Sigmoid colon (tissue), 7 donors: ENCODE measurements around the gene KLHDC7B. TPM values are rescaled to one million over a fixed set of nuclear protein-coding genes. Genes with fewer than 3 reads are reported as not detected.

Experiments
- DNase-seq: peaks from one replicate; pipeline ENCODE4 v3.0.0-alpha.2; 2019
- H3K27ac ChIP-seq, 4 donors: fragments of 200-600 bp; sonication (generic); one replicate each; pipeline ENCODE4 v1.5.1; 2016 to 2019; ENCODE audit warnings: mild to moderate bottlenecking in 1 of 4
- H3K27me3 ChIP-seq, 3 donors: fragments of 200-600 bp; sonication (generic); one replicate each; pipeline ENCODE4 v1.5.1; 2019; ENCODE audit warnings: mild to moderate bottlenecking in 1 of 3
- H3K36me3 ChIP-seq, 4 donors: fragments of 200-600 bp; sonication (generic); one replicate each; pipeline ENCODE4 v1.5.1; 2016 to 2019
- H3K4me1 ChIP-seq, 4 donors: fragments of 200-600 bp; sonication (generic); one replicate each; pipeline ENCODE4 v1.5.1; 2017 to 2019
- H3K4me3 ChIP-seq, 4 donors: fragments of 200-600 bp; sonication (generic); one replicate each; pipeline ENCODE4 v1.5.1; 2017 to 2019; ENCODE audit warnings: mild to moderate bottlenecking in 2 of 4, moderate library complexity in 1 of 4
- H3K9me3 ChIP-seq, 4 donors: fragments of 200-600 bp in 3 of 4; sonication (generic) in 3 of 4; one replicate each; pipeline versions ENCODE4 v1.5.1 to v1.6.1; 2013 to 2019
- EP300 ChIP-seq, 4 donors: sonication (generic); formaldehyde crosslinking; IDR thresholded peaks; one replicate each; pipeline ENCODE4 v1.6.1; 2017; ENCODE audit warnings: antibody characterized with exemption in 4 of 4
- POLR2A ChIP-seq, 2 donors: fragments of 450-650 bp; IDR thresholded peaks; one replicate each; pipeline ENCODE4 v1.6.1; 2016; ENCODE audit warnings: antibody characterized with exemption in 2 of 2, mild to moderate bottlenecking in 2 of 2, moderate library complexity in 2 of 2
- POLR2AphosphoS5 ChIP-seq, 4 donors: sonication (generic); formaldehyde crosslinking; IDR thresholded peaks; one replicate each; pipeline ENCODE4 v1.6.1; 2017; ENCODE audit warnings: antibody characterized with exemption in 4 of 4
- WGBS, 2 donors: extraction: QIAGEN DNeasy Blood & Tissue Kit; methylation state at CpG; one replicate each; pipeline ENCODE4 v1.1.7; 2013; 5-methylcytosine and 5-hydroxymethylcytosine counted together
- intact Hi-C: fragments of 100-400 bp; cut with DNase I; formaldehyde crosslinking; loops from one replicate; pipeline ENCODE4 v1.15.1; 2023
- polyA plus RNA-seq, 3 donors: library from polyadenylated mRNA; stranded (reverse); fragments of 200-250 nt; gene quantifications; one replicate each; pipeline ENCODE4 v1.2.3, GENCODE V29; 2013
- total RNA-seq, 4 donors: library from RNA; depleted of rRNA; stranded (reverse); fragments of >200 nt; gene quantifications; one replicate each; pipeline ENCODE4 v1.1.0, GENCODE V29; 2016
- TF ChIP-seq, protein P1 (sequence below), 4 experiments: fragments of 450-650 bp in 3 of 4; fragments of 200-600 bp in 1 of 4; IDR thresholded peaks; one replicate each; pipeline ENCODE4 v1.5.1; 2016 to 2019; ENCODE audit warnings: antibody characterized with exemption in 4 of 4, mild to moderate bottlenecking in 3 of 4, moderate library complexity in 2 of 4
- donor health status: healthy with polysubstance abuse.
- donor health status: Bipolar disorder and iron deficiency.
- donor health status: healthy.

KLHDC7B gene
- total and polyA plus RNA-seq, 7 donors: 2.0 TPM; not detected in 6

GRCh38 chr22:50548040-50548920 lies 2.6 kb downstream of the KLHDC7B start:
- H3K27ac ChIP-seq: no peak overlapping the region
- intact Hi-C loops: no loop called here
- peak overlapping the region in 2 of 4 donors; percentile 27 to 34 for H3K4me3 ChIP-seq
- WGBS, 2 donors: 5 to 12% methylated on average over 56 of the region's 56 CpGs
- H3K27me3 ChIP-seq: peaks cover 25 to 74% (median 66%) of the 10 kb centered on the region in 3 donors
- no peaks in the 10 kb centered on the region for H3K36me3 ChIP-seq
- no peak for TF ChIP-seq POLR2A (IDR thresholded peaks at IDR 0.05)
- TF ChIP-seq POLR2AphosphoS5 (IDR thresholded peaks at IDR 0.05): no peak
- TF ChIP-seq EP300 (IDR thresholded peaks at IDR 0.05): no peak
- TF ChIP-seq, protein P1, sequence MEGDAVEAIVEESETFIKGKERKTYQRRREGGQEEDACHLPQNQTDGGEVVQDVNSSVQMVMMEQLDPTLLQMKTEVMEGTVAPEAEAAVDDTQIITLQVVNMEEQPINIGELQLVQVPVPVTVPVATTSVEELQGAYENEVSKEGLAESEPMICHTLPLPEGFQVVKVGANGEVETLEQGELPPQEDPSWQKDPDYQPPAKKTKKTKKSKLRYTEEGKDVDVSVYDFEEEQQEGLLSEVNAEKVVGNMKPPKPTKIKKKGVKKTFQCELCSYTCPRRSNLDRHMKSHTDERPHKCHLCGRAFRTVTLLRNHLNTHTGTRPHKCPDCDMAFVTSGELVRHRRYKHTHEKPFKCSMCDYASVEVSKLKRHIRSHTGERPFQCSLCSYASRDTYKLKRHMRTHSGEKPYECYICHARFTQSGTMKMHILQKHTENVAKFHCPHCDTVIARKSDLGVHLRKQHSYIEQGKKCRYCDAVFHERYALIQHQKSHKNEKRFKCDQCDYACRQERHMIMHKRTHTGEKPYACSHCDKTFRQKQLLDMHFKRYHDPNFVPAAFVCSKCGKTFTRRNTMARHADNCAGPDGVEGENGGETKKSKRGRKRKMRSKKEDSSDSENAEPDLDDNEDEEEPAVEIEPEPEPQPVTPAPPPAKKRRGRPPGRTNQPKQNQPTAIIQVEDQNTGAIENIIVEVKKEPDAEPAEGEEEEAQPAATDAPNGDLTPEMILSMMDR (IDR thresholded peaks at IDR 0.05): no peak
- no peaks in the 10 kb centered on the region for H3K9me3 ChIP-seq
- no peak for DNase-seq
- H3K4me1 ChIP-seq: peaks cover 0 to 30% (median 23%) of the 10 kb centered on the region in 4 donors

DNA sequence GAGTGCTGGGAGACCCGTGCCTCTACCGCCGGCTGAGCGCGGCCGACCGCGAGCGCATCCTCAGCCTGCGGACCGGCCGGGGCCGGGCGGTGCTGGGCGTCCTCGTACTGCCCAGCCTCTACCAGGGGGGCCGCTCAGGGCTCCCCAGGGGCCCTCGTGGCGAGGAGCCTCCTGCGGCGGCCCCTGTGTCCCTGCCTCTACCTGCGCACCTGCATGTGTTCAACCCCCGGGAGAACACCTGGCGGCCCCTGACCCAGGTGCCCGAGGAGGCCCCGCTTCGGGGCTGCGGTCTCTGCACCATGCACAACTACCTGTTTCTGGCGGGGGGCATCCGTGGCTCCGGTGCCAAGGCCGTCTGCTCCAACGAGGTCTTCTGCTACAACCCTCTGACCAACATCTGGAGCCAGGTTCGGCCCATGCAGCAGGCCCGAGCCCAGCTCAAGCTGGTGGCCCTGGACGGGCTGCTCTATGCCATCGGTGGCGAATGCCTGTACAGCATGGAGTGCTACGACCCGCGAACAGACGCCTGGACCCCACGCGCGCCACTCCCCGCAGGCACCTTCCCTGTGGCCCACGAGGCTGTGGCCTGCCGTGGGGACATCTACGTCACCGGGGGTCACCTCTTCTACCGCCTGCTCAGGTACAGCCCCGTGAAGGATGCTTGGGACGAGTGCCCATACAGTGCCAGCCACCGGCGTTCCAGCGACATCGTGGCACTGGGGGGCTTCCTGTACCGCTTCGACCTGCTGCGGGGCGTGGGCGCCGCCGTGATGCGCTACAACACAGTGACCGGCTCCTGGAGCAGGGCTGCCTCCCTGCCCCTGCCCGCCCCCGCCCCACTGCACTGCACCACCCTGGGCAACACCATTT lies 3.5 kb downstream of the KLHDC7B start:
- 51 to 59% methylated on average over 68 of the region's 68 CpGs for WGBS, 2 donors
- Histone ChIP-seq H3K9me3 (no peaks in the 10 kb centered on the region), H3K36me3 (no peaks in the 10 kb centered on the region), H3K27me3 (peaks cover 25 to 65% (median 58%) of the 10 kb centered on the region in 3 donors), H3K4me1 (peaks cover 0 to 24% (median 20%) of the 10 kb centered on the region in 4 donors), H3K27ac (no peak overlapping the region), H3K4me3 (peak overlapping the region in 2 of 4 donors; percentile 27 to 34)
- TF ChIP-seq EP300 (IDR thresholded peaks at IDR 0.05) (no peak), POLR2A (IDR thresholded peaks at IDR 0.05) (no peak), POLR2AphosphoS5 (IDR thresholded peaks at IDR 0.05) (no peak)
- TF ChIP-seq, protein P1 (IDR thresholded peaks at IDR 0.05): no peak
- intact Hi-C loops: no loop called here
- DNase-seq: no peak

GRCh38 chr22:50550395-50550794 lies 4.7 kb downstream of the KLHDC7B start:
- H3K36me3 ChIP-seq: no peaks in the 10 kb centered on the region
- no peak overlapping the region for H3K4me3 ChIP-seq
- TF ChIP-seq POLR2AphosphoS5 (IDR thresholded peaks at IDR 0.05): no peak
- no peak for TF ChIP-seq EP300 (IDR thresholded peaks at IDR 0.05)
- TF ChIP-seq, protein P1 (IDR thresholded peaks at IDR 0.05): no peak
- TF ChIP-seq POLR2A (IDR thresholded peaks at IDR 0.05): no peak
- intact Hi-C loops: no loop called here
- no peaks in the 10 kb centered on the region for H3K9me3 ChIP-seq
- 95 to 96% methylated on average over 8 of the region's 8 CpGs for WGBS, 2 donors
- DNase-seq: no peak
- peaks cover 0 to 16% (median 14%) of the 10 kb centered on the region in 4 donors for H3K4me1 ChIP-seq
- no peak overlapping the region for H3K27ac ChIP-seq
- peaks cover 25 to 53% (median 45%) of the 10 kb centered on the region in 3 donors for H3K27me3 ChIP-seq

GRCh38 chr22:50551160-50551752 lies 5.6 kb downstream of the KLHDC7B start:
- WGBS, 2 donors: 90 to 95% methylated on average over 11 of the region's 11 CpGs
- peaks cover 0 to 16% (median 14%) of the 10 kb centered on the region in 4 donors for H3K4me1 ChIP-seq
- H3K27ac ChIP-seq: no peak overlapping the region
- peaks cover 22 to 44% (median 37%) of the 10 kb centered on the region in 3 donors for H3K27me3 ChIP-seq
- intact Hi-C loops: no loop called here
- TF ChIP-seq EP300 (IDR thresholded peaks at IDR 0.05): no peak
- no peak for TF ChIP-seq POLR2A (IDR thresholded peaks at IDR 0.05)
- TF ChIP-seq, protein P1 (IDR thresholded peaks at IDR 0.05): no peak
- TF ChIP-seq POLR2AphosphoS5 (IDR thresholded peaks at IDR 0.05): no peak
- H3K9me3 ChIP-seq: no peaks in the 10 kb centered on the region
- H3K4me3 ChIP-seq: no peak overlapping the region
- no peaks in the 10 kb centered on the region for H3K36me3 ChIP-seq
- peak; percentile 61 for DNase-seq
